Measurements from ENCODE around the gene RPL35. TPM values are rescaled to one million over a fixed set of nuclear protein-coding genes. Genes with fewer than 3 reads are reported as not detected.
A peak's percentile ranks its signal among the peaks of the same experiment; 100 is the strongest.

RPL35 gene
- total and polyA plus RNA-seq, 2 of the 8 experiments (the other 6 are each of a cell fraction or from before 2014, with no cell fraction given), result 1,831 to 2,448 TPM

GRCh38 chr9:124813041-124813440 lies 48.7 kb downstream of the RPL35 start:
- Histone ChIP-seq H3K23me2 (ENCODE audit: low read depth, low read length) (peaks cover 2% of the 10 kb centered on the region; the same call in 1 of the 2 replicates), H3K27ac (ENCODE audit: low read depth, low read length) (no peak overlapping the region), H3K79me2 (ENCODE audit: control insufficient read depth in 1 of 2, insufficient read depth in 2 of 2, low read length in 2 of 2) (no peaks in the 10 kb centered on the region), H3K18ac (ENCODE audit: extremely low read depth, low read length) (no peak overlapping the region), H3K9me3 (ENCODE audit: insufficient read depth in 2 of 2, low read depth in 1 of 2, low read length in 1 of 2) (no peaks in the 10 kb centered on the region), H3K4me1 (replicated peaks in 1 of 4; ENCODE audit: control insufficient read depth in 3 of 4, insufficient read depth in 4 of 4, low read length in 3 of 4) (peaks cover 10 to 20% (median 16%) of the 10 kb centered on the region in 4 experiments), H4K20me1 (replicated peaks in 1 of 2; ENCODE audit: control insufficient read depth in 1 of 2, insufficient read depth in 2 of 2, low read length in 2 of 2) (no peaks in the 10 kb centered on the region), H2AFZ (ENCODE audit: low read length) (no peak overlapping the region), H2BK5ac (ENCODE audit: low read depth, low read length) (no peak overlapping the region), H2BK12ac (ENCODE audit: low read depth, low read length) (peak overlapping the region; percentile 93; the same call in 1 of the 2 replicates), H3K79me1 (ENCODE audit: low read depth, low read length) (no peaks in the 10 kb centered on the region), H3K27me3 (replicated peaks in 1 of 4; ENCODE audit: control insufficient read depth in 3 of 4, extremely low read depth in 1 of 4, insufficient read depth in 3 of 4, low read length in 3 of 4) (no peaks in the 10 kb centered on the region), H3K9ac (replicated peaks in 1 of 4; ENCODE audit: extremely low read depth in 1 of 4, low read depth in 3 of 4, low read length in 3 of 4) (no peak overlapping the region), H3K4me2 (ENCODE audit: insufficient read depth in 1 of 2, low read depth in 2 of 2, low read length in 2 of 2) (no peak overlapping the region), H3K23ac (ENCODE audit: insufficient read length) (no peak overlapping the region), H4K91ac (replicated peaks; ENCODE audit: insufficient read length, low read length) (no peak overlapping the region), H3K4me3 (ENCODE audit: extremely low read depth in 1 of 4, insufficient read depth in 2 of 4, low read depth in 3 of 4, low read length in 4 of 4) (no peak overlapping the region), H3K56ac (replicated peaks; ENCODE audit: insufficient read length, low read depth, low read length) (no peak overlapping the region), H2BK15ac (ENCODE audit: low read length) (peak overlapping the region; percentile 61; the same call in 1 of the 2 replicates), H2BK120ac (replicated peaks; ENCODE audit: low read depth, low read length) (no peak overlapping the region), H2AK5ac (ENCODE audit: low read depth, low read length) (0 out of 2 replicates have a peak overlapping the region, but pooled peaks have one; percentile 41), H4K5ac (ENCODE audit: insufficient read length, low read depth, low read length) (no peak overlapping the region), H2BK20ac (ENCODE audit: low read length) (no peak overlapping the region), H3K36me3 (ENCODE audit: control insufficient read depth in 2 of 4, insufficient read depth in 4 of 4, low read length in 3 of 4) (no peaks in the 10 kb centered on the region), H3K4ac (replicated peaks; ENCODE audit: insufficient read length, low read depth, low read length) (no peak overlapping the region), H3K14ac (ENCODE audit: insufficient read length) (no peak overlapping the region), H4K8ac (ENCODE audit: extremely low read depth, insufficient read depth, low read length) (no peak overlapping the region)
- ChIA-PET POLR2A (ENCODE audit: partially characterized antibody) (interaction anchor here (0.8 to 5.9 kb wide), 6 partner anchors 33 to 49 kb away, joined by 3 to 23 read pairs (median 4); partner anchors contain the start of genes ARPC5L, NR6A1 and RPL35), CTCF (ENCODE audit: partially characterized antibody) (interaction anchor here (1.3 to 65.2 kb wide), 5 partner anchors 20 to 195 kb away, joined by 3 to 1529 read pairs (median 10); partner anchors contain the start of genes ARPC5L, NR6A1, OLFML2A and RPL35)
- 89% methylated on average over 7 of the region's 7 CpGs; no CpG with 5 or more reads in 1 of the 2 experiments for WGBS, 2 experiments (ENCODE audit: extremely low coverage in 1 of 2, insufficient coverage in 1 of 2, insufficient read length in 1 of 2, insufficient replicate concordance in 2 of 2, low coverage in 1 of 2, low lambda C conversion rate in 2 of 2, missing lambda C conversion rate in 1 of 2)
- FAIRE-seq (no peak), DNase-seq (ENCODE audit: low read depth in 1 of 2, low spot score in 2 of 2) (no peak)
- TF ChIP-seq E2F6 (IDR thresholded peaks at IDR 0.05) (no peak), POLR2A (IDR thresholded peaks at IDR 0.05; ENCODE audit: control extremely low read depth in 1 of 2, low read depth in 2 of 2, low read length in 2 of 2) (no peak), SP2 (IDR thresholded peaks at IDR 0.05; ENCODE audit: low read length) (no peak), SAP30 (IDR thresholded peaks at IDR 0.05; ENCODE audit: insufficient read depth, insufficient replicate concordance, low read length) (no peak)
